AG08396 (cell line): Measurements from ENCODE around the gene SH3BP2.

ENCODE experiments used
- DNase-seq: peaks from one replicate; pipeline ENCODE4 v3.0.0; 2012; ENCODE audit warnings: low spot score, mixed read lengths

Gene SH3BP2

GRCh38 chr4:2790583-2791517 is 2.0 kb upstream of the SH3BP2 start:
- DNase-seq = no peak

GRCh38 chr4:2791518-2792395 is 1.1 kb upstream of the SH3BP2 start:
- DNase-seq = no peak

GRCh38 chr4:2792396-2792710 is 532 bp upstream of the SH3BP2 start:
- DNase-seq = no peak

- peak; percentile 75 for DNase-seq
Measured at GRCh38 chr4:2793586-2794485, 951 bp downstream of the SH3BP2 start.

- no peak for DNase-seq
Measured at GRCh38 chr4:2794486-2795299, 1.8 kb downstream of the SH3BP2 start.

- no peak for DNase-seq
Measured at GRCh38 chr4:2795300-2795892, 2.5 kb downstream of the SH3BP2 start.

GRCh38 chr4:2795893-2796848 is 3.3 kb downstream of the SH3BP2 start:
- DNase-seq = no peak

- no peak for DNase-seq
Measured at GRCh38 chr4:2796849-2797544, 4.1 kb downstream of the SH3BP2 start.

- DNase-seq = no peak
Measured at GRCh38 chr4:2797545-2798305, 4.8 kb downstream of the SH3BP2 start.

GRCh38 chr4:2798399-2799223 is 5.7 kb downstream of the SH3BP2 start:
- no peak for DNase-seq

- DNase-seq = no peak
Measured at GRCh38 chr4:2799224-2799911, 6.5 kb downstream of the SH3BP2 start.

GRCh38 chr4:2799971-2800690 is 7.2 kb downstream of the SH3BP2 start:
- no peak for DNase-seq

GRCh38 chr4:2800691-2801596 is 8.1 kb downstream of the SH3BP2 start:
- peak; percentile 61 for DNase-seq

GRCh38 chr4:2802618-2803531 is 10.0 kb downstream of the SH3BP2 start:
- DNase-seq = no peak
